Tibial nerve (tissue), 4 donors: Measurements from ENCODE around the gene CCDC88A. TPM values are rescaled to one million over a fixed set of nuclear protein-coding genes. Genes with fewer than 3 reads are reported as not detected.

Source experiments
- DNase-seq, 2 donors: peaks; one replicate each; pipeline ENCODE4 v3.0.0-alpha.2; 2019; ENCODE audit warnings: low spot score in 2 of 2
- H3K27ac ChIP-seq, 4 donors: fragments of 200-600 bp; sonication (generic) in 3 of 4; one replicate each; pipeline ENCODE4 v1.5.1; 2017 to 2019; ENCODE audit warnings: mild to moderate bottlenecking in 1 of 4
- H3K27me3 ChIP-seq, 2 donors: fragments of 200-600 bp; sonication (generic) in 1 of 2; one replicate each; pipeline versions ENCODE4 v1.5.1 to v1.6.0; 2017 to 2019
- H3K36me3 ChIP-seq, 3 donors: fragments of 200-600 bp; sonication (generic); one replicate each; pipeline ENCODE4 v1.5.1; 2018 to 2019
- H3K4me1 ChIP-seq, 4 donors: fragments of 200-600 bp; sonication (generic) in 3 of 4; one replicate each; pipeline ENCODE4 v1.5.1; 2017 to 2019
- H3K4me3 ChIP-seq, 4 donors: fragments of 200-600 bp; sonication (generic) in 3 of 4; one replicate each; pipeline ENCODE4 v1.5.1; 2017 to 2019; ENCODE audit warnings: mild to moderate bottlenecking in 1 of 4, moderate library complexity in 1 of 4
- H3K9me3 ChIP-seq, 4 donors: fragments of 200-600 bp; sonication (generic) in 3 of 4; one replicate each; pipeline ENCODE4 v1.5.1; 2017 to 2019
- EP300 ChIP-seq, 2 donors: sonication (generic); formaldehyde crosslinking; IDR thresholded peaks; one replicate each; pipeline ENCODE4 v1.6.1; 2017; ENCODE audit warnings: antibody characterized with exemption in 2 of 2, mild to moderate bottlenecking in 1 of 2
- POLR2A ChIP-seq, 2 donors: fragments of 450-650 bp; IDR thresholded peaks; one replicate each; pipeline ENCODE4 v1.6.1; 2017; ENCODE audit warnings: antibody characterized with exemption in 2 of 2, mild to moderate bottlenecking in 2 of 2, moderate library complexity in 2 of 2
- WGBS, 2 donors: methylation state at CpG; one replicate each; pipeline ENCODE4 v1.1.5; 2018; 5-methylcytosine and 5-hydroxymethylcytosine counted together
- total RNA-seq, 4 donors: library from RNA; depleted of rRNA; stranded (reverse); fragments of >200 nt; gene quantifications; one replicate each; pipeline ENCODE4 v1.1.0, GENCODE V29; 2016
- TF ChIP-seq, protein P1 (sequence below), 5 experiments: fragments of 200-600 bp in 3 of 5; fragments of 450-650 bp in 2 of 5; sonication (generic) in 3 of 5; IDR thresholded peaks; one replicate each; pipeline ENCODE4 v1.5.1; 2016 to 2019; ENCODE audit warnings: antibody characterized with exemption in 5 of 5, mild to moderate bottlenecking in 3 of 5, moderate library complexity in 2 of 5

The CCDC88A gene
- total RNA-seq, 4 donors from 2014 or later = 41.0 to 64.7 (median 57.5) TPM

DNA sequence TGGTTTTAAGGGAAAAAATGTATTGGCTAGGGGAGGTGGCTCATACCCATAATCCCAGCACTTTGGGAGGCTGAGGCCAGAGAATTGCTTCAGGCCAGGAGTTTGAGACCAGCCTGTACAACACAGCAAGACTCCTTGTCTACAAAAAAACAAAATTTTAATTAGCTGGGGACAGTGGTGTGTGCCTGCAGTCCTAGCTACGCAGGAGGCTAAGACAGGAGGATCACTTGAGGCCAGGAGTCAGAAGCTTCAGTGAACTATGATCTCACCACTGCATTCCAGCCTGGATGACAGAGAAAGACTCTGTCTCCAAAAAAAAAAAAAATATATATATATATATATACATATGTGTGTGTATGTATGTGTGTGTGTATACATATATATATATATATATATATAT lies 18.5 kb downstream of the CCDC88A start:
- peaks cover 0 to 13% (median 0%) of the 10 kb centered on the region in 3 donors for H3K36me3 ChIP-seq
- no peaks in the 10 kb centered on the region for H3K9me3 ChIP-seq
- no peak overlapping the region for H3K27ac ChIP-seq
- TF ChIP-seq, protein P1, sequence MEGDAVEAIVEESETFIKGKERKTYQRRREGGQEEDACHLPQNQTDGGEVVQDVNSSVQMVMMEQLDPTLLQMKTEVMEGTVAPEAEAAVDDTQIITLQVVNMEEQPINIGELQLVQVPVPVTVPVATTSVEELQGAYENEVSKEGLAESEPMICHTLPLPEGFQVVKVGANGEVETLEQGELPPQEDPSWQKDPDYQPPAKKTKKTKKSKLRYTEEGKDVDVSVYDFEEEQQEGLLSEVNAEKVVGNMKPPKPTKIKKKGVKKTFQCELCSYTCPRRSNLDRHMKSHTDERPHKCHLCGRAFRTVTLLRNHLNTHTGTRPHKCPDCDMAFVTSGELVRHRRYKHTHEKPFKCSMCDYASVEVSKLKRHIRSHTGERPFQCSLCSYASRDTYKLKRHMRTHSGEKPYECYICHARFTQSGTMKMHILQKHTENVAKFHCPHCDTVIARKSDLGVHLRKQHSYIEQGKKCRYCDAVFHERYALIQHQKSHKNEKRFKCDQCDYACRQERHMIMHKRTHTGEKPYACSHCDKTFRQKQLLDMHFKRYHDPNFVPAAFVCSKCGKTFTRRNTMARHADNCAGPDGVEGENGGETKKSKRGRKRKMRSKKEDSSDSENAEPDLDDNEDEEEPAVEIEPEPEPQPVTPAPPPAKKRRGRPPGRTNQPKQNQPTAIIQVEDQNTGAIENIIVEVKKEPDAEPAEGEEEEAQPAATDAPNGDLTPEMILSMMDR (IDR thresholded peaks at IDR 0.05) = no peak
- no peak for TF ChIP-seq EP300 (IDR thresholded peaks at IDR 0.05)
- TF ChIP-seq POLR2A (IDR thresholded peaks at IDR 0.05) = no peak
- WGBS, 2 donors = 100% methylated on average over 1 of the region's 1 CpG
- no peaks in the 10 kb centered on the region for H3K27me3 ChIP-seq
- DNase-seq = no peak
- no peaks in the 10 kb centered on the region for H3K4me1 ChIP-seq
- H3K4me3 ChIP-seq = no peak overlapping the region

- no peaks in the 10 kb centered on the region for H3K27me3 ChIP-seq
- no peaks in the 10 kb centered on the region for H3K9me3 ChIP-seq
- TF ChIP-seq POLR2A (IDR thresholded peaks at IDR 0.05) = no peak
- TF ChIP-seq, protein P1 (IDR thresholded peaks at IDR 0.05) = no peak
- no peak for TF ChIP-seq EP300 (IDR thresholded peaks at IDR 0.05)
- H3K4me3 ChIP-seq = no peak overlapping the region
- H3K4me1 ChIP-seq = no peaks in the 10 kb centered on the region
- H3K36me3 ChIP-seq = peaks cover 0 to 7% (median 0%) of the 10 kb centered on the region in 3 donors
- 94 to 99% methylated on average over 2 of the region's 2 CpGs for WGBS, 2 donors
- no peak overlapping the region for H3K27ac ChIP-seq
- no peak for DNase-seq
Observed at GRCh38 chr2:55400332-55400731, 19.3 kb downstream of the CCDC88A start.

GRCh38 chr2:55399815-55400214 lies 19.8 kb downstream of the CCDC88A start:
- TF ChIP-seq POLR2A (IDR thresholded peaks at IDR 0.05) (no peak), EP300 (IDR thresholded peaks at IDR 0.05) (no peak)
- TF ChIP-seq, protein P1 (IDR thresholded peaks at IDR 0.05) = no peak
- Histone ChIP-seq H3K27ac (no peak overlapping the region), H3K9me3 (no peaks in the 10 kb centered on the region), H3K36me3 (peaks cover 0 to 5% (median 0%) of the 10 kb centered on the region in 3 donors), H3K27me3 (no peaks in the 10 kb centered on the region), H3K4me3 (no peak overlapping the region), H3K4me1 (no peaks in the 10 kb centered on the region)
- no peak for DNase-seq

- Histone ChIP-seq H3K27me3 (no peaks in the 10 kb centered on the region), H3K9me3 (peaks cover 0 to 10% (median 0%) of the 10 kb centered on the region in 4 donors), H3K36me3 (no peaks in the 10 kb centered on the region), H3K4me3 (no peak overlapping the region), H3K27ac (no peak overlapping the region), H3K4me1 (no peaks in the 10 kb centered on the region)
- DNase-seq = no peak
- no peak for TF ChIP-seq EP300 (IDR thresholded peaks at IDR 0.05)
- TF ChIP-seq, protein P1 (IDR thresholded peaks at IDR 0.05) = no peak
- no peak for TF ChIP-seq POLR2A (IDR thresholded peaks at IDR 0.05)
- WGBS, 2 donors = 59 to 73% methylated on average over 2 of the region's 2 CpGs
Observed at GRCh38 chr2:55395724-55396605, 23.7 kb downstream of the CCDC88A start.

DNA sequence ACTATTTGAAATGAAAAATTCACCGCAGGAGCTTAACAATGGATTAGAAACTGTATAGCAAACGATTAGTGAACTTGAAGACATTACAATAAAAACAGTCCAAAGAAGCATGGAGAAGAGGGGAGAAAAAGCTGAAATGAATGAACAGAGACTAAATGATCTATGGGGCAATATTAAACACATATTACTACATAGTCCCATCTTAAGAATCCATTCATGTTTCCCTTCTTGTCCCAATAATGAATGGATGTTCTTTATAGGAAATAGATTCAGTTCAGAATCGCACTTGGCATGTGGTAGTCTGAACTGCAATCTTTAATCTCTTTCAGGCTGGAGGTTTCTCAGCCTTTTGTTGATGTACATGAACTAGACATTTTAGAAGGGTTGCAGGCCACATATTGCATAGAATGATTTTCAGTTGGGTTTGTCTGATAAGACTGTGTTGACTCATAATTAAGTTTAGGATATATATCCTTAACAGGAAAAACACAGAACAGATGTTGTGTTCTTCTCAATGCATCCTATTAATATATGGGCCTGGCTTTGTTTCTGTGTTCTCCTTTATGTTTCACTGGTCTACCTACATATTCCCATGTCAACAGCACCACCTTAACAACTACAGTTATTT lies 27.9 kb downstream of the CCDC88A start:
- H3K4me3 ChIP-seq = no peak overlapping the region
- TF ChIP-seq EP300 (IDR thresholded peaks at IDR 0.05) (no peak), POLR2A (IDR thresholded peaks at IDR 0.05) (no peak)
- TF ChIP-seq, protein P1 (IDR thresholded peaks at IDR 0.05) = no peak
- WGBS, 2 donors = 74 to 78% methylated on average over 3 of the region's 3 CpGs

More for the DNA sequence above, 27.9 kb downstream of the CCDC88A start:
- H3K4me1 ChIP-seq = no peaks in the 10 kb centered on the region
- H3K9me3 ChIP-seq = peaks cover 0 to 10% (median 0%) of the 10 kb centered on the region in 4 donors
- H3K36me3 ChIP-seq = no peaks in the 10 kb centered on the region
- no peak for DNase-seq
- no peak overlapping the region for H3K27ac ChIP-seq
- H3K27me3 ChIP-seq = no peaks in the 10 kb centered on the region
